ENCODE data around the gene ZFP36L1. TPM values are rescaled to one million over a fixed set of nuclear protein-coding genes. Genes with fewer than 3 reads are reported as not detected.

The ZFP36L1 gene
- total and polyA plus RNA-seq, 10 of the 15 experiments (the other 5 are each of a cell fraction or from before 2014, with no cell fraction given), result 22.0 to 184 (median 66.1) TPM

DNA sequence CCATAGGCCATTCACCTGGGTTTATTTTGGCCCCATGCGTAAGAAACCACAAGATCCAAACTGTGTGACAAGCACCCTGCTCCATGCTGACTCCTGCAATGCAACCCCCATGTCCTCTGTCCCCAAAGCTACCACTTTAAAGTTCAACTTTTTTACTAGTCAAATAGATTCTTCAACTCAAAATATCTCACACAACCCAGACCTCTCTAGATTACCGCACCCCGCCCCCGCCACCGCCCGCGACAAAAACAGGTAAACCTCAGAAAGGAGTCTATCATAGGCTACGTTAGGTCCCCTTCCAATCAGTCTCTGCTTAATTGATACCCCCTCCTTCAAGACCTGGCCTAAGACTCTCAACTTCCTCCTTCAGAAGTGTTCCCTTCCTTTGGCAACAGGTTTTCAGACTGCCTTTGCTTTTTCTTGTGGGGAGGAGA is 2.2 kb downstream of the ZFP36L1 start:
- peak overlapping the region; percentile 97 for H3K4me3 ChIP-seq
- no peak for ATAC-seq
- no peaks in the 10 kb centered on the region; the same call in 2 of the 3 replicates for H3K9me3 ChIP-seq (replicated peaks; ENCODE audit: control insufficient read depth, insufficient read depth, low read length)
- peak overlapping the region; percentile 94 for H3K4me2 ChIP-seq (ENCODE audit: control insufficient read depth, insufficient read depth)
- RAD21 ChIA-PET (ENCODE audit: unreplicated experiment), result interaction anchor here (0.7 to 10.7 kb wide), 23 partner anchors 16 to 575 kb away, joined by 3 to 244 read pairs (median 8); no protein-coding TSS in a partner anchor
- no peak for FAIRE-seq
- H4K20me1 ChIP-seq (ENCODE audit: control insufficient read depth, insufficient read depth), result peaks cover 22% of the 10 kb centered on the region
- no peak for DNase-seq (ENCODE audit: low read depth, low spot score)
- SMC1A ChIA-PET (ENCODE audit: uncharacterized antibody, unreplicated experiment), result interaction anchor here (0.7 to 9.5 kb wide), 12 partner anchors 28 to 541 kb away, joined by 3 to 200 read pairs (median 18); no protein-coding TSS in a partner anchor
- POLR2A ChIA-PET, result interaction anchor here (0.6 to 9.5 kb wide), 16 partner anchors 10 to 543 kb away, joined by 3 to 115 read pairs (median 4); no protein-coding TSS in a partner anchor
- no TSS peak for BruUV-seq (replicated peaks)
- H3K27ac ChIP-seq (ENCODE audit: control insufficient read depth, insufficient read depth), result peak overlapping the region; percentile 100
- 0% methylated on average over 8 of the region's 8 CpGs for WGBS (ENCODE audit: insufficient coverage, insufficient replicate concordance, low lambda C conversion rate, missing lambda C conversion rate)
- intact Hi-C loops (cut with micrococcal nuclease; ENCODE audit: unreplicated experiment), result loop anchor here (1.0 kb wide), 1 partner anchor 408 kb away; no protein-coding TSS in a partner anchor
- CTCF ChIA-PET, result interaction anchor here (1.0 to 9.5 kb wide), 20 partner anchors 20 to 847 kb away, joined by 3 to 254 read pairs (median 5); no protein-coding TSS in a partner anchor
- peak overlapping the region; percentile 99 for H3K9ac ChIP-seq (ENCODE audit: control insufficient read depth, insufficient read depth, low read length)
- H3K27me3 ChIP-seq (replicated peaks in 1 of 2; ENCODE audit: control insufficient read depth in 2 of 2, insufficient read depth in 2 of 2, low read length in 1 of 2), result no peaks in the 10 kb centered on the region
- H3K36me3 ChIP-seq (ENCODE audit: control insufficient read depth in 2 of 2, insufficient read depth in 2 of 2, low read length in 1 of 2), result peaks cover 13 to 20% of the 10 kb centered on the region in 2 experiments
- peaks cover 67% of the 10 kb centered on the region for H3K79me2 ChIP-seq (ENCODE audit: control insufficient read depth, insufficient read depth, low read length)
- H2AFZ ChIP-seq (ENCODE audit: control insufficient read depth, low read depth, low read length), result no peak overlapping the region
- peaks cover 20% of the 10 kb centered on the region for H3K4me1 ChIP-seq (ENCODE audit: control insufficient read depth, insufficient read depth, low read length)
- in situ Hi-C loops (cut with MboI), result loop anchor here (5.0 to 10.0 kb wide), 3 partner anchors 388 to 543 kb away; no protein-coding TSS in a partner anchor
- no peak for TF ChIP-seq RBBP5 (conservative IDR thresholded peaks at IDR 0.05)
- TF ChIP-seq ZNF592 (IDR thresholded peaks at IDR 0.05), result no peak
- no peak for TF ChIP-seq HCFC1 (IDR thresholded peaks at IDR 0.05; ENCODE audit: low read length)
- no peak; the same call in 1 of the 2 replicates for TF ChIP-seq SMAD5 (IDR thresholded peaks at IDR 0.05; ENCODE audit: low read depth)
- TF ChIP-seq E4F1 (IDR thresholded peaks at IDR 0.05; ENCODE audit: borderline replicate concordance, partially characterized antibody), result no peak
- TF ChIP-seq JUNB (IDR thresholded peaks at IDR 0.05), result no peak
- no peak for TF ChIP-seq BHLHE40 (IDR thresholded peaks at IDR 0.05; ENCODE audit: borderline replicate concordance in 1 of 2, low read depth in 2 of 2, low read length in 1 of 2)
- TF ChIP-seq MXI1 (IDR thresholded peaks at IDR 0.05; ENCODE audit: low read depth, low read length), result no peak
- no peak for TF ChIP-seq PAX8 (IDR thresholded peaks at IDR 0.05)
- no peak for TF ChIP-seq EP300 (IDR thresholded peaks at IDR 0.05; ENCODE audit: borderline replicate concordance in 1 of 2, control insufficient read depth in 1 of 2, low read depth in 2 of 2, low read length in 2 of 2)
- TF ChIP-seq, protein P1, sequence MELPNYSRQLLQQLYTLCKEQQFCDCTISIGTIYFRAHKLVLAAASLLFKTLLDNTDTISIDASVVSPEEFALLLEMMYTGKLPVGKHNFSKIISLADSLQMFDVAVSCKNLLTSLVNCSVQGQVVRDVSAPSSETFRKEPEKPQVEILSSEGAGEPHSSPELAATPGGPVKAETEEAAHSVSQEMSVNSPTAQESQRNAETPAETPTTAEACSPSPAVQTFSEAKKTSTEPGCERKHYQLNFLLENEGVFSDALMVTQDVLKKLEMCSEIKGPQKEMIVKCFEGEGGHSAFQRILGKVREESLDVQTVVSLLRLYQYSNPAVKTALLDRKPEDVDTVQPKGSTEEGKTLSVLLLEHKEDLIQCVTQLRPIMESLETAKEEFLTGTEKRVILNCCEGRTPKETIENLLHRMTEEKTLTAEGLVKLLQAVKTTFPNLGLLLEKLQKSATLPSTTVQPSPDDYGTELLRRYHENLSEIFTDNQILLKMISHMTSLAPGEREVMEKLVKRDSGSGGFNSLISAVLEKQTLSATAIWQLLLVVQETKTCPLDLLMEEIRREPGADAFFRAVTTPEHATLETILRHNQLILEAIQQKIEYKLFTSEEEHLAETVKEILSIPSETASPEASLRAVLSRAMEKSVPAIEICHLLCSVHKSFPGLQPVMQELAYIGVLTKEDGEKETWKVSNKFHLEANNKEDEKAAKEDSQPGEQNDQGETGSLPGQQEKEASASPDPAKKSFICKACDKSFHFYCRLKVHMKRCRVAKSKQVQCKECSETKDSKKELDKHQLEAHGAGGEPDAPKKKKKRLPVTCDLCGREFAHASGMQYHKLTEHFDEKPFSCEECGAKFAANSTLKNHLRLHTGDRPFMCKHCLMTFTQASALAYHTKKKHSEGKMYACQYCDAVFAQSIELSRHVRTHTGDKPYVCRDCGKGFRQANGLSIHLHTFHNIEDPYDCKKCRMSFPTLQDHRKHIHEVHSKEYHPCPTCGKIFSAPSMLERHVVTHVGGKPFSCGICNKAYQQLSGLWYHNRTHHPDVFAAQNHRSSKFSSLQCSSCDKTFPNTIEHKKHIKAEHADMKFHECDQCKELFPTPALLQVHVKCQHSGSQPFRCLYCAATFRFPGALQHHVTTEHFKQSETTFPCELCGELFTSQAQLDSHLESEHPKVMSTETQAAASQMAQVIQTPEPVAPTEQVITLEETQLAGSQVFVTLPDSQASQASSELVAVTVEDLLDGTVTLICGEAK (IDR thresholded peaks at IDR 0.05; ENCODE audit: borderline replicate concordance), result no peak
- TF ChIP-seq HDAC6 (IDR thresholded peaks at IDR 0.05; ENCODE audit: unreplicated experiment), result no peak
- no peak for TF ChIP-seq SMARCA5 (IDR thresholded peaks at IDR 0.05)

Measured in GM12878 (cell line).